ENCODE measurements around the gene LIMK2.
"Not testable (repeated sequence)": the region's sequence is repeated elsewhere in the genome, so short reads cannot be mapped to it uniquely, and the experiment has no call there.

DNA sequence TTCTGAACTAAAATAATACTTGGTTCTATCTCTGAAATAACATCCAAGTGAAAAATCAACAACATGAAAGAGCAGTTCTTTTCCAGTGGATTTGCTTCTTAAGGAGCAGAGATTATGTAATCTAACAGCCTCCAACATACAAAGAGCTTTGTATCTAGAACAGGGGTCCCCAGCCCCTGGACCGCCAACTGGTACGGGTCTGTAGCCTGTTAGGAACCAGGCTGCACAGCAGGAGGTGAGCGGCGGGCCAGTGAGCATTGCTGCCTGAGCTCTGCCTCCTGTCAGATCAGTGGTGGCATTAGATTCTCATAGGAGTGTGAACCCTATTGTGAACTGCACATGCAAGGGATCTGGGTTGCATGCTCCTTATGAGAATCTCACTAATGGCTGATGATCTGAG lies 12.6 kb downstream of the LIMK2 start:
- not testable (repeated sequence) for TF ChIP-seq EZH2 (IDR thresholded peaks at IDR 0.05; ENCODE audit: borderline replicate concordance, insufficient read depth, low read length, poor library complexity, severe bottlenecking)
- TF ChIP-seq, protein P1, sequence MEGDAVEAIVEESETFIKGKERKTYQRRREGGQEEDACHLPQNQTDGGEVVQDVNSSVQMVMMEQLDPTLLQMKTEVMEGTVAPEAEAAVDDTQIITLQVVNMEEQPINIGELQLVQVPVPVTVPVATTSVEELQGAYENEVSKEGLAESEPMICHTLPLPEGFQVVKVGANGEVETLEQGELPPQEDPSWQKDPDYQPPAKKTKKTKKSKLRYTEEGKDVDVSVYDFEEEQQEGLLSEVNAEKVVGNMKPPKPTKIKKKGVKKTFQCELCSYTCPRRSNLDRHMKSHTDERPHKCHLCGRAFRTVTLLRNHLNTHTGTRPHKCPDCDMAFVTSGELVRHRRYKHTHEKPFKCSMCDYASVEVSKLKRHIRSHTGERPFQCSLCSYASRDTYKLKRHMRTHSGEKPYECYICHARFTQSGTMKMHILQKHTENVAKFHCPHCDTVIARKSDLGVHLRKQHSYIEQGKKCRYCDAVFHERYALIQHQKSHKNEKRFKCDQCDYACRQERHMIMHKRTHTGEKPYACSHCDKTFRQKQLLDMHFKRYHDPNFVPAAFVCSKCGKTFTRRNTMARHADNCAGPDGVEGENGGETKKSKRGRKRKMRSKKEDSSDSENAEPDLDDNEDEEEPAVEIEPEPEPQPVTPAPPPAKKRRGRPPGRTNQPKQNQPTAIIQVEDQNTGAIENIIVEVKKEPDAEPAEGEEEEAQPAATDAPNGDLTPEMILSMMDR (IDR thresholded peaks at IDR 0.05; ENCODE audit: poor library complexity, severe bottlenecking) = not testable (repeated sequence)

Data from neural cell (in vitro differentiated cells).